Measurements from ENCODE around the gene CFAP61. TPM values are rescaled to one million over a fixed set of nuclear protein-coding genes. Genes with fewer than 3 reads are reported as not detected.

The CFAP61 gene
- polyA plus RNA-seq, 1 of the 3 experiments (the other 2 are of a cell fraction) = 0.26 TPM

DNA sequence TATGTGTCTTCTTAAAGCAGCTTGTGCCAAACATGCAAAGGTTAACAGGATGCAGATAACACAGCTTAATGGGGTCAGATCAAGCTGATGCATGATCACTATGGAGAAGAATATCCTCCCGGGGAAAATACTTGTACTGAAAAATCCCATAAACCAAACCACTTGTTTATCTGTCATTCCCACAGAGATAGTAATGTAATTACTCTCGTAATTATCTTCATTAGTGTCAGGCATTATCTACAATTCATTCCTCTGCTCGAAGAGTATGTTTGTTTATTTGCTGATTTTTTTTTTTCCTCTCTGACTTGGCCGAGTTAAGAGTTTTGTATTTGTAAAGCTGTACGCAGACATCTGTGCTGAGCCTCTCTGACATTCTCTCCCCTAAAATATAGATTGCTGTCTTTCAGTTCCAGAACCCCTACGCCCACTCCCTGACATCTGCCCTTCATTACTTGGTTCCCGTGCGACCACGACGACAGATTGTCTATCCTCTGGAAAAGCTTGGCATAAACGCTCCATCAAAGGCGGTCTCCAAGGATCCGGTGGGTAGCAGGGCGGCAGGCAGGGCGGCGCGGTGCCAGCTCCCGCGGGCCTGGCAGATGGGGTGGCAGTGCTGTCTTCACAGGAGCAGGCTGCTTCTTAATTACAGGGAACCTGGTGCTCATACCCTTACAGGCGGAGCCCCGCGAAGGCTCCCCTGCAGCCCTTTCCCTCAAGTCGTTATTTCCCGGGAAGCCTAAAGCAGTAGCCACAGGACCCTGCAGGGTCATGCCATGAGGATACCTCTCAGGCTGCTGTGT, 147.2 kb downstream of the CFAP61 start:
- no peak overlapping the region for H3K9ac ChIP-seq
- H3F3A ChIP-seq (replicated peaks; ENCODE audit: insufficient read depth) = no peaks in the 10 kb centered on the region
- no peak for TF ChIP-seq JUND (IDR thresholded peaks at IDR 0.05)
- TF ChIP-seq RCOR1 (IDR thresholded peaks at IDR 0.05; ENCODE audit: low read length) = peak; percentile 92
- TF ChIP-seq SMC3 (IDR thresholded peaks at IDR 0.05; ENCODE audit: low read depth, low read length) = no peak
- TF ChIP-seq NRF1 (IDR thresholded peaks at IDR 0.05; ENCODE audit: low read depth, low read length) = no peak
- TF ChIP-seq, protein P1, sequence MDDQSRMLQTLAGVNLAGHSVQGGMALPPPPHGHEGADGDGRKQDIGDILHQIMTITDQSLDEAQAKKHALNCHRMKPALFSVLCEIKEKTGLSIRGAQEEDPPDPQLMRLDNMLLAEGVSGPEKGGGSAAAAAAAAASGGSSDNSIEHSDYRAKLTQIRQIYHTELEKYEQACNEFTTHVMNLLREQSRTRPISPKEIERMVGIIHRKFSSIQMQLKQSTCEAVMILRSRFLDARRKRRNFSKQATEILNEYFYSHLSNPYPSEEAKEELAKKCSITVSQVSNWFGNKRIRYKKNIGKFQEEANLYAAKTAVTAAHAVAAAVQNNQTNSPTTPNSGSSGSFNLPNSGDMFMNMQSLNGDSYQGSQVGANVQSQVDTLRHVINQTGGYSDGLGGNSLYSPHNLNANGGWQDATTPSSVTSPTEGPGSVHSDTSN (IDR thresholded peaks at IDR 0.05) = no peak
- TF ChIP-seq TCF12 (IDR thresholded peaks at IDR 0.05) = 0 out of 2 replicates have a peak, but pooled peaks have one; percentile 13
- peak in 1 of 2 experiments; percentile 14; a peak in 2 of 4 replicates for TF ChIP-seq EP300 (IDR thresholded peaks at IDR 0.05; ENCODE audit: borderline replicate concordance in 1 of 2, low read depth in 1 of 2, low read length in 1 of 2)
- no peak for TF ChIP-seq EZH2phosphoT487 (IDR thresholded peaks at IDR 0.05; ENCODE audit: borderline replicate concordance, low read depth)
- TF ChIP-seq MXI1 (IDR thresholded peaks at IDR 0.05; ENCODE audit: low read depth, low read length) = peak; percentile 31; the same call in 1 of the 2 replicates
- no peak for TF ChIP-seq ELF1 (IDR thresholded peaks at IDR 0.05)
- no peak for TF ChIP-seq FOSL2 (IDR thresholded peaks at IDR 0.05; ENCODE audit: borderline replicate concordance, low read depth)
- ChIA-PET CTCF (interaction anchor here (0.9 to 1.7 kb wide), 4 partner anchors 8 to 38 kb away, joined by 3 to 10 read pairs (median 4); no protein-coding TSS in a partner anchor), POLR2A (no interaction called here)
- 3% methylated on average over 15 of the region's 24 CpGs for WGBS (ENCODE audit: low lambda C conversion rate)
- no peak overlapping the region for H2AFZ ChIP-seq (ENCODE audit: low read depth)
- H3K9me3 ChIP-seq = no peaks in the 10 kb centered on the region
- no peak overlapping the region for H3K4me3 ChIP-seq (ENCODE audit: low read depth in 2 of 2, low read length in 1 of 2)
- peaks cover 0 to 27% of the 10 kb centered on the region in 2 experiments; a peak in 2 of 4 replicates for H3K4me1 ChIP-seq (ENCODE audit: control insufficient read depth in 1 of 2, insufficient read depth in 2 of 2, low read depth in 1 of 2, low read length in 1 of 2)
- peak; percentile 76 for DNase-seq
- H3K79me2 ChIP-seq (ENCODE audit: insufficient read depth) = no peaks in the 10 kb centered on the region
- H4K20me1 ChIP-seq (ENCODE audit: insufficient read depth) = no peaks in the 10 kb centered on the region
- H3K27ac ChIP-seq (ENCODE audit: low read depth in 2 of 2, low read length in 1 of 2) = no peak overlapping the region
- no peaks in the 10 kb centered on the region; the same call in 1 of the 2 replicates for H3K27me3 ChIP-seq (ENCODE audit: insufficient read depth)
- H3K36me3 ChIP-seq (replicated peaks in 1 of 2; ENCODE audit: control insufficient read depth in 1 of 2, insufficient read depth in 2 of 2, low read length in 1 of 2) = no peaks in the 10 kb centered on the region
- H3K4me2 ChIP-seq = peak overlapping the region; percentile 41
- no peaks in the 10 kb centered on the region for H3K9me2 ChIP-seq

DNA sequence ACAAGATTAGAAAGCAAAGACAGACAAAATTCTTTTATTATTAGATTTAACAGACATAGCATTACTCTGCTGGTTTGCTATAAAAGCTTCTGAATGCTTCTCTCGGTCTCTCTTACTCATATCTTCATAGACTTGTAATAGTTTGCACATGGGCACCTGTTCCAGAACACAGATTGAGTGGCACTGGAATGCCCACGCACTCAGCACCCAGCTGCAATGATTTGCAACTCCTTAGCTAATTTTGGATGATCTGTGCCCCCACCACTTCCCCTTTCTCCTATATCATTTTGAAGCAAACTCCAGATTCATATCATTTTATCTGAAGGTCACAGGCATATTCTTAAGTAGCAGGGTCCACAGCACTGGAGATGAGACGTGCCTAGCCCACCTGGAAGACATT, 148.8 kb downstream of the CFAP61 start:
- no peak for DNase-seq
- H3K27me3 ChIP-seq (ENCODE audit: insufficient read depth) = no peaks in the 10 kb centered on the region; the same call in 1 of the 2 replicates
- H3F3A ChIP-seq (replicated peaks; ENCODE audit: insufficient read depth) = no peaks in the 10 kb centered on the region
- no peak overlapping the region for H2AFZ ChIP-seq (ENCODE audit: low read depth)
- H3K9me3 ChIP-seq = no peaks in the 10 kb centered on the region
- no peak overlapping the region for H3K9ac ChIP-seq
- no peak overlapping the region for H3K4me2 ChIP-seq
- ChIA-PET POLR2A (no interaction called here), CTCF (interaction anchor here (0.9 to 1.3 kb wide), 4 partner anchors 9 to 160 kb away, joined by 3 to 4 read pairs (median 3); no protein-coding TSS in a partner anchor)
- peaks cover 0 to 19% of the 10 kb centered on the region in 2 experiments; a peak in 2 of 4 replicates for H3K4me1 ChIP-seq (ENCODE audit: control insufficient read depth in 1 of 2, insufficient read depth in 2 of 2, low read depth in 1 of 2, low read length in 1 of 2)
- no peaks in the 10 kb centered on the region for H3K79me2 ChIP-seq (ENCODE audit: insufficient read depth)
- H4K20me1 ChIP-seq (ENCODE audit: insufficient read depth) = no peaks in the 10 kb centered on the region
- H3K4me3 ChIP-seq (ENCODE audit: low read depth in 2 of 2, low read length in 1 of 2) = no peak overlapping the region
- 15% methylated on average over 3 of the region's 3 CpGs for WGBS (ENCODE audit: low lambda C conversion rate)
- no peaks in the 10 kb centered on the region for H3K9me2 ChIP-seq
- no peaks in the 10 kb centered on the region for H3K36me3 ChIP-seq (replicated peaks in 1 of 2; ENCODE audit: control insufficient read depth in 1 of 2, insufficient read depth in 2 of 2, low read length in 1 of 2)
- no peak overlapping the region for H3K27ac ChIP-seq (ENCODE audit: low read depth in 2 of 2, low read length in 1 of 2)
- TF ChIP-seq, protein P2, sequence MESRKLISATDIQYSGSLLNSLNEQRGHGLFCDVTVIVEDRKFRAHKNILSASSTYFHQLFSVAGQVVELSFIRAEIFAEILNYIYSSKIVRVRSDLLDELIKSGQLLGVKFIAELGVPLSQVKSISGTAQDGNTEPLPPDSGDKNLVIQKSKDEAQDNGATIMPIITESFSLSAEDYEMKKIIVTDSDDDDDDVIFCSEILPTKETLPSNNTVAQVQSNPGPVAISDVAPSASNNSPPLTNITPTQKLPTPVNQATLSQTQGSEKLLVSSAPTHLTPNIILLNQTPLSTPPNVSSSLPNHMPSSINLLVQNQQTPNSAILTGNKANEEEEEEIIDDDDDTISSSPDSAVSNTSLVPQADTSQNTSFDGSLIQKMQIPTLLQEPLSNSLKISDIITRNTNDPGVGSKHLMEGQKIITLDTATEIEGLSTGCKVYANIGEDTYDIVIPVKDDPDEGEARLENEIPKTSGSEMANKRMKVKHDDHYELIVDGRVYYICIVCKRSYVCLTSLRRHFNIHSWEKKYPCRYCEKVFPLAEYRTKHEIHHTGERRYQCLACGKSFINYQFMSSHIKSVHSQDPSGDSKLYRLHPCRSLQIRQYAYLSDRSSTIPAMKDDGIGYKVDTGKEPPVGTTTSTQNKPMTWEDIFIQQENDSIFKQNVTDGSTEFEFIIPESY (IDR thresholded peaks at IDR 0.05; ENCODE audit: borderline replicate concordance, low read depth) = no peak
- TF ChIP-seq, protein P3, sequence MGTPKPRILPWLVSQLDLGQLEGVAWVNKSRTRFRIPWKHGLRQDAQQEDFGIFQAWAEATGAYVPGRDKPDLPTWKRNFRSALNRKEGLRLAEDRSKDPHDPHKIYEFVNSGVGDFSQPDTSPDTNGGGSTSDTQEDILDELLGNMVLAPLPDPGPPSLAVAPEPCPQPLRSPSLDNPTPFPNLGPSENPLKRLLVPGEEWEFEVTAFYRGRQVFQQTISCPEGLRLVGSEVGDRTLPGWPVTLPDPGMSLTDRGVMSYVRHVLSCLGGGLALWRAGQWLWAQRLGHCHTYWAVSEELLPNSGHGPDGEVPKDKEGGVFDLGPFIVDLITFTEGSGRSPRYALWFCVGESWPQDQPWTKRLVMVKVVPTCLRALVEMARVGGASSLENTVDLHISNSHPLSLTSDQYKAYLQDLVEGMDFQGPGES (IDR thresholded peaks at IDR 0.05; ENCODE audit: low read depth, low read length) = no peak
- TF ChIP-seq, protein P4, sequence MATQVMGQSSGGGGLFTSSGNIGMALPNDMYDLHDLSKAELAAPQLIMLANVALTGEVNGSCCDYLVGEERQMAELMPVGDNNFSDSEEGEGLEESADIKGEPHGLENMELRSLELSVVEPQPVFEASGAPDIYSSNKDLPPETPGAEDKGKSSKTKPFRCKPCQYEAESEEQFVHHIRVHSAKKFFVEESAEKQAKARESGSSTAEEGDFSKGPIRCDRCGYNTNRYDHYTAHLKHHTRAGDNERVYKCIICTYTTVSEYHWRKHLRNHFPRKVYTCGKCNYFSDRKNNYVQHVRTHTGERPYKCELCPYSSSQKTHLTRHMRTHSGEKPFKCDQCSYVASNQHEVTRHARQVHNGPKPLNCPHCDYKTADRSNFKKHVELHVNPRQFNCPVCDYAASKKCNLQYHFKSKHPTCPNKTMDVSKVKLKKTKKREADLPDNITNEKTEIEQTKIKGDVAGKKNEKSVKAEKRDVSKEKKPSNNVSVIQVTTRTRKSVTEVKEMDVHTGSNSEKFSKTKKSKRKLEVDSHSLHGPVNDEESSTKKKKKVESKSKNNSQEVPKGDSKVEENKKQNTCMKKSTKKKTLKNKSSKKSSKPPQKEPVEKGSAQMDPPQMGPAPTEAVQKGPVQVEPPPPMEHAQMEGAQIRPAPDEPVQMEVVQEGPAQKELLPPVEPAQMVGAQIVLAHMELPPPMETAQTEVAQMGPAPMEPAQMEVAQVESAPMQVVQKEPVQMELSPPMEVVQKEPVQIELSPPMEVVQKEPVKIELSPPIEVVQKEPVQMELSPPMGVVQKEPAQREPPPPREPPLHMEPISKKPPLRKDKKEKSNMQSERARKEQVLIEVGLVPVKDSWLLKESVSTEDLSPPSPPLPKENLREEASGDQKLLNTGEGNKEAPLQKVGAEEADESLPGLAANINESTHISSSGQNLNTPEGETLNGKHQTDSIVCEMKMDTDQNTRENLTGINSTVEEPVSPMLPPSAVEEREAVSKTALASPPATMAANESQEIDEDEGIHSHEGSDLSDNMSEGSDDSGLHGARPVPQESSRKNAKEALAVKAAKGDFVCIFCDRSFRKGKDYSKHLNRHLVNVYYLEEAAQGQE (IDR thresholded peaks at IDR 0.05; ENCODE audit: low read depth, low read length) = no peak
- TF ChIP-seq RAD21 (IDR thresholded peaks at IDR 0.05; ENCODE audit: low read length) = no peak
- no peak for TF ChIP-seq RCOR1 (IDR thresholded peaks at IDR 0.05; ENCODE audit: low read length)
- no peak for TF ChIP-seq MXI1 (IDR thresholded peaks at IDR 0.05; ENCODE audit: low read depth, low read length)
- TF ChIP-seq FOXM1 (IDR thresholded peaks at IDR 0.05; ENCODE audit: low read depth) = no peak
- no peak for TF ChIP-seq RXRA (IDR thresholded peaks at IDR 0.05; ENCODE audit: borderline replicate concordance, low read depth)
- TF ChIP-seq GABPA (IDR thresholded peaks at IDR 0.05; ENCODE audit: low read depth) = no peak
- no peak for TF ChIP-seq TCF12 (IDR thresholded peaks at IDR 0.05)
